HG02763 (cell line): ENCODE data around the gene SKP2.
A peak's percentile ranks its signal among the peaks of the same experiment; 100 is the strongest.
"Not testable (repeated sequence)": the region's sequence is repeated elsewhere in the genome, so short reads cannot be mapped to it uniquely, and the experiment has no call there.

ENCODE experiments used
- ATAC-seq: cut with Tn5 transposase; IDR thresholded peaks from one replicate; pipeline ENCODE4 v1.9.1; 2021; ENCODE audit warnings: mild to moderate bottlenecking, moderate library complexity; ENCODE audit not compliant: unreplicated experiment

SKP2 gene

DNA sequence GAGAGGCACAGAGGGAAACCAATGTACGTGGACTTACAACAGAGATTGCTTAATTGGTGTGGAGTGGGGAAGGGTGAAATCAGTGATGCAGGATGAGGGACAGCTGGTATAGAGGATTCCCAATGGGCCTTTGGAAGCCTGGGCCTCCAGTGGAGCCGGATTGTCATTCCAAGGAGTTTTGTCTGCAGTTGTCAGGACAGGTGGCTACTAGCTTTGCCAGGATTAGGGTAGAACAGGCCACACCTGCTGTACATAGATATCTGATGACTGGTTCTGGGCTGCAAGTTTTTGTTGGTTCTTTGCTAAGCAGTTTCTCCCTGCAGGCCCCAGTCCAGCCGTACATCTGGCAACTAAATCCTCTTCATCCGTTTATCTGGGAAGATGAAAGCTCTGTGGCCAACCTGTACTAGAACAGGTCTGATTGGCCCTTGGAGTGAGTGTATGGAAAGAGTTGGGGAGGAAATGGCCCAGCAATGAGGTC is 4.2 kb downstream of the SKP2 start:
- no peak for ATAC-seq

DNA sequence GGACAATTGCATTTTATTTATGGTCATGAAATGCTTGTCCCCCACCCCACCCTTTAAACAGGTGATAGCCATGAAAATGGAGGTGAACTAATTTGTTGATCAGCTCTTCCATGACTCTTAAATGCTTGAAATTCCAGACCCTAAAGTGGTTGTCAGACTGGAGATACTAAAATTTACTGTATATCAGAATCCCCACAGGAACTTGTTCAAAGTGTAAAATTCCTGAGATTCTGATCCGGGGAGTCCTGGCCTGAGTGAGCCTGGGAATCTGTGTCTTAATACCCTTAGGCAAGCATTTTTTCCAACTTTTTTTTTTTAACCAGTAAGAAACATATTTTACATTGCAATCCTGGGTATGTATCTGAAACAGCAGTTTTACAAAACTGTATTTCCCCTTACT is 4.7 kb downstream of the SKP2 start:
- no peak for ATAC-seq

DNA sequence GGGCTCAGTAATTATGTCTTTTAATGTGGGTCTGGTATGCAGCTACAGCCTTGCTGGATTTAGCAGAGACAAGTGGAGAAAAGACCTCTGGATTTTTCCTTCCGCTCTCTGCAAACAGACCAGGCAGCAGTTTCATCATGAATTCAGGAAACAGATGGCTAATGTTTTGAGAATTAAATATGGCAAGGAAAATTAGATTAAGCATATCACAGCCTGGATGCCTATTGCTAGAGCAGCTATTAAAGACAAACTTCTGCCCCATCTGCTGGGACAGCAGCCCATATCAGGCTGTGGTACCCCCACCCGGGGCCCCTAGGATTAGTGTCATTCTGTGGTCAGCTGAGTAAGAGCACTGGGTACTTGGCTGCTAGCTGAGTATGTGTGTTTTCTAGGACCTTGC is 6.2 kb downstream of the SKP2 start:
- no peak for ATAC-seq

DNA sequence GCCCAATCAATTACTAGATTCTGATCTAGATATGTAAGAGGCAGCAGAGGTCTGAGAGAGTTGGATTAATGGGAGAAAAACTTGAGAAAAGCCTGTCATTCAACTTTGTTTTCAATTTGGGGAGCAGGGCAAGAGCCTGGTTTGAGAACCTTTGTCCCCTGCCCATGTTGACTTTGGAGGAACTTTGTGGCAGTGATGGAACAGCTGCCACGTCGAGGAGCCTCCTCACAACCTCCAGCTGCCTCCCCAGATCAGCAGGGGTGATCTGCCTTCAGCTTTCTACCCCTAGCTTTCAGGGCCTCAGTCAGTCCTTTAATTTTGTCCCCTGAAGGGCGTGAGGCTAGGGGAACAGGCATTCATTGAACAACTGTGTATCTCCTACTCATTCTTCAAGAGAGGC is 8.7 kb downstream of the SKP2 start:
- ATAC-seq: no peak

DNA sequence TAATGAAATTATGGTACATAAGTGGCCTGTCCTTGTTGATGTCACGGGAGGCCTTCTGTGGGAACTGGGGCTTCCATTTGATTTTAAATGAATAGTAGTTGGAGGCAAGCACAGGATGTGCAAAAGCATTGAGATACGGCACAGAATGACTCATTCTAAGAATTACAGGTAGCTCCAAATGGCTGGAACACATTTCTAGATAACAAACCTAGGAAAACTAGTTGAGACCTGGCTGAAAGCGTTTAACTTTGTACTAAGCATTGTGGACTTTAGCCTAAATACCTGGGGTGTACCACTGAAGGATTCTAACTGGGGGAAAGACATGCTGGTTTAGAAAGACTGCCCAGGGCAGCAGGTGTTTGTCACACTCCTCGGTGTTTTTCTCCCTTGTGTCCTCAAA is 9.4 kb downstream of the SKP2 start:
- ATAC-seq: no peak

DNA sequence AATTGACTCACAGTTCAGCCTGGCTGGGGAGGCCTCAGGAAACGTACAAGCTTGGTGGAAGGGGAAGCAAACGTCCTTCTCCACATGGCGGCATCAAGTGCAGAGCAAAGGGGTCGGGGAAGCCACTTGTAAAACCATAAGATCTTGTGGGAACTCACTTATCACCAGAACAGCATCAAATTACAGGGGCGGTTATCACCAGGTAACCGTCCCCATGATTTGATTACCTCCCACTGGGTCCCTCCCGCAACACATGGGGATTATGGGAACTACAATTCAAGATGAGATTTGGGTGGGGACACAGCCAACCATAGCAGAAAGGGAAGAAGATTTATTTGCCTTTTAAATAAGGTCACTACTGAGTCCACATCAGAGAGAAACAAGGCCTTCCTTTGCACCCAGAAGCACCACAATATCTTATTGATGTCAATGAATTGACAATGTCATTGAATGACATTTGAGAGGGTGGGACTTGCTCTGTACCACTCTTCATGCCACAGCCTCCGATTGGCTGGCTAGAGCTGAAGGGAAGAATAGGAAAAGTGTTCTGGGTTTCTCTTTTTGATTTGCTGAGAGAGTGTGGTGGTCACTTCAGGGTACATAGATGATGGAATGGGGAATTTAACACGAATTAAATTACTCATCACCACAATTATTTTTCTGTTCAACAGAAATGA is 11.0 kb downstream of the SKP2 start:
- no peak for ATAC-seq

DNA sequence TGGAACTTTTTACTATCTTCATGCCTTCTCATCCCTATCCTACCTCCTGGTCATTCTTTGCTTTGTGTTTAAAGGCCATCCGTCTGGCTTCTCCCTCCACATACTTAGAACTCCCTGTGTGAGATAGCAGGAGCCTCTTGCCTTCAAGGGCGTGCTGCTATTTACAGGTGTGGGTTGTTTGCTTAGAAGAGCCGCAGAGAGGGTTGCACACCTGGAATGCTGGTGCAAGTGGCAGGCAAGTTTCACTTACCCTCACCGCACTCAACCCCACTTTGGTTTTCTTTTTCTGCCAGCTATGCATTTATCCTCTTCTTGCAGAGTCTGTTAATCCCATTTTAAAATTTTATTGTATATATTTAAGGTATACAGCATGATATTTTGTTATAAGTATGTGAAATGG is 12.6 kb downstream of the SKP2 start:
- ATAC-seq: no peak

DNA sequence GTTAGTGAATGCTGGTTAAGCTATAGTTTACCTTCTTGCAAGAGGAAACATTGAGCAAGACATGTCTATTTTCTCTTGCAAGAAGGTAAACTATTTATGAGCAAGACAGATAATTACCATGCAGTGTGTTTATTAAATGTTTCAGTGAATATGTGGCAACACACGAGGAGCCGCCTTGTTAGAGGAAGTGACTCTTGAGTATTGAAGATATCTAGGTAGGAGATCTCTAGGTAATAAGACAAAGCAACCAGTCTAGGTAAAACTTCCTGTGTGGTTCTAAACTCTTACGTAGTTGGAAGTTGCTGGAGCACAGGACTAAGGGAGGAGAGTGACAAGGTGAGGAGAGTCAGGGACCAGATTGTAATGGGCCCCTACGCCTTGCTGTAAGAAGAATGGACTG is 16.8 kb downstream of the SKP2 start:
- no peak for ATAC-seq

DNA sequence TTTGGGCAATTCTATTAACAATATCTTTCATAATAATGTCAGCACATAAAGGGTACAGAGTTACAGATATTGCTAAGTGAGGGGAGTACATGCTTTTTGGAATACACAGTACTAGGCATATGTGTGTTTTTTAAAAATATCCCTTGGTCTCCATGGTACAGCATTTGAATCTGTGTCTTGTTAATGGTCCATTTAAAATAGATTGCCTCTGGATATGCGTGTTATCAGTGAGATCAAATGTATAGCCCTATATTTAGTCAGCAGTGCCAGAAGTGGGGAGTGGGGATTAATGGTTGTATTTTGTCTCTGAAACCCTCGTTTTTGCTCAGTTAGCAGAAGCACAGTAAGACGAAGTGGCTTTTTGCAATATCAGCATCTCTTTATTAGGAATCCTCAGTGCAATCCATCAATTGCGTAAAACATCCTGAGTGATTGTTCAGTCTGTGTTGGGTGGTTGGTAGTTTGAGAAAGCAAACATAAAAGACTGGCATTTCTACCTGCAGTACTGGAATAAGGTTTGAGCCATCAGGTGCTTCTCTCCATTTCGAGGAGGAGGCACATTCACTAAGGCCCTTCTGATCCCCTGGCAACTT is 19.0 kb downstream of the SKP2 start:
- no peak for ATAC-seq

DNA sequence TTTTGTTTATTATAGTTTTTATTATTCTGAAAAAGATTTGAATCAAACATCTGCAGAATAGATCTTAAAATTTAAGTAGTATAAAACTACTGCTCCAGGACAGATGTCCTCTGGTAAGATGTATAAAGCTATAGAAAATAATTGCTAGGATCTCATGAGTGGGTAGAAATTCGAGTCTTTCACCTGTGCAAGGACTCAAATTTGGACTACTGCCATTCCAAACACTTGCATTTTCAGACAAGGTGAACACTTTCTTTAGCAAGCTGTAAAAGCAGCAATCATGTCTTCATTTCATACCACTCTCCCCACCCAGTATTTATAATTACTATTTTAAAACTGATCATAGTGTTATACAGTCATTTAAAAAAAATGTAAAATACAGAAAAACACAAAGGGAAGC is 20.7 kb downstream of the SKP2 start:
- no peak for ATAC-seq

DNA sequence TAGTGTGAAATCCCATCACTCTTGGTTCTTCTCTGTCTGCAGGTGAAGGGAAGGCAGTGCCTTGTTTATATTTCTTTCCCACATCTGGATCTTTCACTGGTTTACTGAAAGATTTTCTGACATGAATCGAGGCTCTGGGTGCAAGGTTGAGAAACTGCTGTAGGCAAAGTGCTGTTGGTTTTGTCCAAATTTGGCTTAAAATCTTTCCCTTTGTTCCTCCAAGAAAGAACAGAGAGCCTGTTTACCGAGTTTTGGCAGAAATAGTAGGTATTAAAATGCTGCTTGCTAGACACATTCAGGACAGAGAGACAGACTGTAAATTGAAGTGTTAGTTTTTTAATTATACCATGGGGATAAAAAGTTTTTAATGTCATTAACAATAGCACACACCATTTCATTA is 21.5 kb downstream of the SKP2 start:
- ATAC-seq: no peak

DNA sequence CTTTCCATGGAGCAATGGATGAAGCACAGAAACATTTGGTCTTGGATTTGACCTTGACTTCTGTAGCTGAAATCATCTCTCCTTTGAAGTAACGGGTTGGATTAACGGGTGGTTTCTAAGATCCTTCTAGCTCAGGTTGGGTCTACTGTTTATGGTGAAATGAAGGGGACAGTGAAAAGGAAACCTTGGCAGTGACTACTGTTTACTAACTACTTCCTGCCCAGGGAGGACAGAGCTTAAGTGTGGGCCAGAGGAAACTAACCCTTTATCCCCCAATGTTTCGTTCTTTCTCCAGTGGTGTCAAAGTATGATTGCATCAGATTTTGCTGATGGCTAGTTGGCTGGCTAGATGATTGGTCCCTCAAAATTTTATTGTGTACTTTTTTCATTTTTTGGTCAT is 22.2 kb downstream of the SKP2 start:
- ATAC-seq: no peak

DNA sequence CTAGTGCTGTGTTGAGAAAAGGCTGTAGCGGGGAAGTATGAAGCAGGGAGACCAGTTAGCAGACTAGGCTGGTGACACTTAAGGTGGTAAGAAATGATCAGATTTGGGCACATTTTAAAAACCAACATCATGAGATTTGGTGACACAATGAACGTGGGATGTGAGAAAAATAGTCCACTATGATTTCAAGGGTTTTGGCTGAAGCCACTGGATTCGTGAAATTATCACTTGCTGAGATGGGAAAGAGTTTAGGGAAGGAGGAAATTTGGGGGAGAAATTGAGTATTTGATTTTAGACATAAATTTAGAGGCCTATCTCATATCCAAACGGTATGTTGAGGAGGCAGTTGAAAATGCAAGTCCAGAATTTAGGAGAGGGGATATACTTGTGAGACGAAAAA is 23.1 kb downstream of the SKP2 start:
- no peak for ATAC-seq

DNA sequence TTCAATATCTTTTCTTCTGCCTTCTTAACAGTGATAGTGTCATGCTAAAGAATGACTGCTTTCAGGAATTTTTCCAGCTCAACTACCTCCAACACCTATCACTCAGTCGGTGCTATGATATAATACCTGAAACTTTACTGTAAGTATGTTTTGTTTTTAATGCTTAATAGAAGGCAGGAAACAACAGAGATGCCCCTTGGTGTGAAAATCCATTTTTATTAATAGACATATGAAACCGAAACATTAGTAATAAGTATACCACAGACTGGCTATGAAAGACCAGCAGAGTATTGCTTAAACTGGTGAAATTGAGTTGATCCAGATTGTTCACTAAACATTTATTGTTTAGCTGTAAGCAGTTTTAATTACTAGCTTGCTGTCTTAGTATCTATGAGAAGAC is 25.2 kb downstream of the SKP2 start:
- ATAC-seq: peak; percentile 97

DNA sequence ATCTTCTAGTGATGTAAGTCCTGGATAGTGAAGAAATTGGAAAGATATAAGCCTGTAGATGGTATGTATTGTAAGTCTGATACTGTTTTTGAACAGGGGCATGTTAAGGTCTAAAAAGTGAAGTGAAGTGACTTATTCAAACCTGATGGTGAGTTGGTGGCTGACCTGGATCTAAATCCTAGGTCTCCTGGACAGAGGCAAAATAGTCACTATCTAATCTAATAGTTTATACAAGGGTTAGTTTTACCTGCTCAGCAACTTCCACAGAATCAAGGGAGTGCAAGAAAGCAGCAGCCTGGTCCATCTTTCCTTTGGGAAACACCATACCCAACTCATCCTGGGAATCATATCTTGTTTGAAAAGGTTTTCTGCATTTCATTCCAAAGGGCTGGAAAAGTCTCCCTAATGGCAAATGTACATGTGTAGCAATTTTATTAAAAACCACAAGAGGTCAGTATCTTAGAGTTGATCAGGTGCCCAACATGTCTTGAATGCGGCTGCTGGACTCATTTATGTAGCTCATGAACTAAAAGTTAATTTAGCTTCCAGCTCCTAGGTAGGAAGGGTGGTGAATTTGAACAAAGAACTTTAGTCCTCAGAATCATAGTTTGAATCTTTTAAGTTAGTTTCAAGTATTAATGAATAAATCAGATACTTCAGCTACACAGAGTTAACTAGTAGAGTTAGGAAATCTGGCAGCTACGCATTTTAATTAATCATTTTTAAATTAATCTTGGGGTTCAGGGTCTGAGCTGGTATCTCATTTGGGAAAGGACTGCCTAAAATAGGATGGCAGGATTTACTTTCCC is 26.0 kb downstream of the SKP2 start:
- no peak for ATAC-seq

DNA sequence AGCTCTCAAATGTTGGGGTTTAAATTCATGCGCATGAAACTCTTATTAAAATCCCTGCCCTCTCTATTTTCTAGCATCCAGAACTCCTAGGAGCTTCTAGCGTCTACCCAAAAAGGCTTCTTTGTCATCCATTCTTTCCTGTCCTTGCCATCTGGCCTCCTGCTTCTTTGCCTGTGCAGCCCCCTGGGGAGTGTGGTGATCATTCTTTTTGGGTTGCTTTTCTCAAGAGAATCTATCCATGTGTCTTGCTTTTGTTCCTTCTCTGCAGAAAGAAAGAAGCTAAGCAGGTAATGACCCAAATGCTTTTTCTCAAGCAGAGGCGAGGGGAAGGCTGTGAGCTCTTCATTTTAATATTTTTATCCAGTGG is 26.6 kb downstream of the SKP2 start:
- no peak for ATAC-seq

DNA sequence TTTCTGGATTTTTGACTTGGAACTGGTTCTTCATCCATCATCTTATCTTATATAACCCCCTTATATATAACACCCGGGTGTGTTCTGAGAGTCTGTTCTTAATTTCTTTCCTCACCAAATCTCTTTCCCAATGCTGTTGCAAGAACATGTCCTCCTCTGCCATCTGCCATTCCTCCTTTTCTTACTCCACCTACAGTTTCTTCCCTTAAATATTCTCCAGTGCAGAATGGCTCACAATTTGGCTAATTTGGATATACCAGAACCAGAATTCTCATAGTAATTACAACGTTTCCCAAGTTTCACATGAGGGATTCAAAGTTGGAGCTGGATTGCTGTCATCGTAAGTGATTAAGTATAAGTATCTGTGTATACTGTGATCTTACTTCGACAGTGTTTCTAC is 28.0 kb downstream of the SKP2 start:
- no peak for ATAC-seq

DNA sequence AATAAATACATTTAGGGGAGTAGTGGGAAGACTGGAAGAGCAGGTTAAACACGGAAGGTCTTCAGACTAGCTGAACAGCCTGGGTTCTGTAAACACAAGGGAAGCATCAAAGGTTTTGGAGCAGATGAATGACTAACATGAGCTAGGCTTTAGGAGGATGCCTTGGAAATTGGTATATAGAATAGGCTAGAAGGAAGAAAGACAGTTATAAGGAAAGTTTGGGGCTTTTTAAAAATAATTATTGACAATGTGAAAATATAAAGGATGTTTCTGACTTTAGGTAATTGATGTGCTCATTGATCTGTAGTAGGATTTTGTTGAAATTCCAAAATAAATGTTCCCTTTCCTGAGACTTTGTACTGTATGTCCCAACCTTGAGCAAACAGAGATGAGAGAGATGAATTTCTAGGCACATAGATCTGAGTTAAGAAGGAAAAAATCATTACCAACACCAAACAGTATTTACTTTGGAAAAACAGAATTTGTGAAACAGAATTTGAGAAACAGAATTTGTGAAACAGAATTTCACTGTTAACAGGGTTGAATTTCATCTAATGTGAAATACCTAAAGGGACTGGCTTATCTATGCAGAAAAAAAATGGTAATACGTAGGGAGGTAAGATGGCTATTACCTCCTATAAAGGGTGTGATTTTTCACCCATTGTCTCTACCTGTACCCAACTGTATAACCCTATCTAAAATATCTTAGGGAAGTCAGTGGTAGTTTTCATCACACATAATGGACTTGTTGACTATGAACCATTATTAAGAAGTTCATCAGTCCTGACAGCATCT is 28.8 kb downstream of the SKP2 start:
- no peak for ATAC-seq

DNA sequence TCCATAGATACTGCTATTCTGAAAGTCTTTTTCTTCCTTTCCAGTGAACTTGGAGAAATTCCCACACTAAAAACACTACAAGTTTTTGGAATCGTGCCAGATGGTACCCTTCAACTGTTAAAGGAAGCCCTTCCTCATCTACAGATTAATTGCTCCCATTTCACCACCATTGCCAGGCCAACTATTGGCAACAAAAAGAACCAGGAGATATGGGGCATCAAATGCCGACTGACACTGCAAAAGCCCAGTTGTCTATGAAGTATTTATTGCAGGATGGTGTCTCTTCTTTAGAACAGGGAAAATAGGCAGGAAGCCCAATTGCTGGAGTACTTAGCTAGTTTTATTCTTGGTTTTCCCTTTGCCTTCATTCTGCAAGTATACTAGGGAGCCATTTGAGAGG is 29.9 kb downstream of the SKP2 start:
- no peak for ATAC-seq

DNA sequence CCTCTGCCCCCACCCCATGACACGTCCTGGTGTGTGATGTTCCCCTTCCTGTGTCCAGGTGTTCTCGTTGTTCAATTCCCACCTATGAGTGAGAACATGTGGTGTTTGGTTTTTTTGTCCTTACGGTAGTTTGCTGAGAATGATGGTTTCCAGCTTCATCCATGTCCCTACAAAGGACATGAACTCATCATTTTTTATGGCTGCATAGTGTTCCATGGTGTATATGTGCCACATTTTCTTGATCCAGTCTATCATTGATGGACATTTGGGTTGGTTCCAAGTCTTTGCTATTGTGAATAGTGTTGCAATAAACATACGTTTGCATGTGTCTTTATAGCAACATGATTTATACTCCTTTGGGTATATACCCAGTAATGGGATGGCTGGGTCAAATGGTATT is 32.5 kb downstream of the SKP2 start:
- ATAC-seq: not testable (repeated sequence)

DNA sequence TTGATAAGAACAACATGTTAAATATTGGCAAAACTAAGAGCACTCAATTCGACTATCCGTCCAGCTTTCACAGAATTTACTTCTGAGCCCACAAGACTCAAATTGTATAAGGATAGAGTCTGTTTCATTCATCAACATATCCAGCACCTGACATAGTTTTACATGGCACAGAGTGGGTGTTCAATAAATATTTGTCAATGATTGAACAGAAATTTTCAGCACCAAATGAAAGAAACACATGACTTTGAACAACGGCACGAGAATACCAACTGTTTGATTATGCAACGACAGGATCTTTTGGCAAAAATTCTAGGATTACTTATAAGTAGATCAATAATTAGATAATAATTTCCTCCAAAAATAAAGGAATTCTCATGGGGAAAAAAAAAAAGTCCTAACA is 41.8 kb downstream of the SKP2 start:
- ATAC-seq: no peak
